H1 (cell line): ENCODE results near the gene KCNMA1. TPM values are rescaled to one million over a fixed set of nuclear protein-coding genes. Genes with fewer than 3 reads are reported as not detected.

ENCODE experiments used
- CTCF ChIA-PET: fragments of 300-600 bp; sonication (Branson Sonifier 250); formaldehyde crosslinking; loops from one replicate; lab custom pipeline; 2021; ENCODE audit not compliant: partially characterized antibody; lab: Charles Lee
- POLR2A ChIA-PET: fragments of 300-600 bp; sonication (Branson Sonifier 250); formaldehyde crosslinking; loops from one replicate; lab custom pipeline; 2021; ENCODE audit warnings: inconsistent platforms; ENCODE audit not compliant: partially characterized antibody; lab: Charles Lee
- DNase-seq, 2 experiments: peaks; one replicate each; pipeline versions ENCODE4 v3.0.0 to v3.0.0-alpha.2; 2010 to 2022; ENCODE audit warnings: low spot score in 2 of 2, low read depth in 1 of 2, mixed read lengths in 1 of 2
- FAIRE-seq: peaks from 2 replicates; lab custom pipeline; 2011; peaks lifted over from hg19 to GRCh38; lab: Jason Lieb, UNC
- H2AFZ ChIP-seq: 2 replicates; pipeline ENCODE4 v1.8.1; 2012; ENCODE audit warnings: low read length, inconsistent platforms
- H2AK5ac ChIP-seq: 2 replicates; pipeline ENCODE4 v1.6.1; 2013; ENCODE audit warnings: low read depth, low read length
- H2BK120ac ChIP-seq: replicated peaks from 2 replicates; pipeline ENCODE3; 2013; ENCODE audit warnings: low read depth, low read length, inconsistent platforms
- H2BK12ac ChIP-seq: 2 replicates; pipeline ENCODE4 v1.6.1; 2013; ENCODE audit warnings: low read depth, low read length
- H2BK15ac ChIP-seq: 2 replicates; pipeline ENCODE4 v1.6.1; 2013; ENCODE audit warnings: low read length
- H2BK20ac ChIP-seq: 2 replicates; pipeline ENCODE4 v1.6.1; 2013; ENCODE audit warnings: low read length
- H2BK5ac ChIP-seq: 2 replicates; pipeline ENCODE4 v1.6.1; 2013; ENCODE audit warnings: low read depth, low read length
- H3K14ac ChIP-seq: 2 replicates; pipeline ENCODE4 v1.6.1; 2013; ENCODE audit warnings: inconsistent platforms; ENCODE audit not compliant: insufficient read length
- H3K18ac ChIP-seq: 2 replicates; pipeline ENCODE4 v1.6.1; 2013; ENCODE audit warnings: low read length; ENCODE audit errors: extremely low read depth
- H3K23ac ChIP-seq: 2 replicates; pipeline ENCODE4 v1.6.1; 2013; ENCODE audit warnings: inconsistent platforms; ENCODE audit not compliant: insufficient read length
- H3K23me2 ChIP-seq: 2 replicates; pipeline ENCODE4 v1.6.1; 2013; ENCODE audit warnings: low read depth, low read length
- H3K27ac ChIP-seq: 2 replicates; pipeline ENCODE4 v1.6.1; 2011; ENCODE audit warnings: low read depth, low read length, inconsistent platforms
- H3K27me3 ChIP-seq, 4 experiments: replicated peaks in 1 of 4; 1 replicate in 1 of 4; 2 replicates in 3 of 4; pipeline versions ENCODE4 v1.6.1 to v1.8.1; 2011 to 2013; ENCODE audit warnings: low read length in 3 of 4, mild to moderate bottlenecking in 3 of 4, inconsistent platforms in 2 of 4, mixed read lengths in 2 of 4, moderate library complexity in 1 of 4; ENCODE audit not compliant: control insufficient read depth in 3 of 4, insufficient read depth in 3 of 4; ENCODE audit errors: extremely low read depth in 1 of 4
- H3K36me3 ChIP-seq, 4 experiments: 2 replicates each; pipeline versions ENCODE4 v1.6.1 to v1.8.1; 2011 to 2013; ENCODE audit warnings: mild to moderate bottlenecking in 4 of 4, low read length in 3 of 4, moderate library complexity in 2 of 4, control low read depth in 1 of 4, inconsistent platforms in 1 of 4; ENCODE audit not compliant: insufficient read depth in 4 of 4, control insufficient read depth in 2 of 4
- H3K4ac ChIP-seq: replicated peaks from 2 replicates; pipeline ENCODE3; 2013; ENCODE audit warnings: low read length, low read depth, mixed read lengths, inconsistent platforms; ENCODE audit not compliant: insufficient read length
- H3K4me1 ChIP-seq, 4 experiments: replicated peaks in 1 of 4; 1 replicate in 1 of 4; 2 replicates in 3 of 4; pipeline versions ENCODE4 v1.6.1 to v1.8.1; 2011 to 2013; ENCODE audit warnings: low read length in 3 of 4, inconsistent platforms in 2 of 4, mixed read lengths in 1 of 4; ENCODE audit not compliant: insufficient read depth in 4 of 4, control insufficient read depth in 3 of 4
- H3K4me2 ChIP-seq, 2 experiments: 2 replicates each; pipeline versions ENCODE4 v1.6.1 to v1.8.1; 2011 to 2013; ENCODE audit warnings: low read depth in 2 of 2, low read length in 2 of 2, control low read depth in 1 of 2, inconsistent platforms in 1 of 2, mild to moderate bottlenecking in 1 of 2; ENCODE audit not compliant: insufficient read depth in 1 of 2
- H3K4me3 ChIP-seq, 4 experiments: fragments of 200-600, 300-600 bp in 1 of 4; sonication (generic), shearing (Covaris generic), sonication (Bioruptor Twin) in 1 of 4; 2 replicates each; pipeline versions ENCODE4 v1.5.1 to v1.8.1; 2011 to 2016; ENCODE audit warnings: low read length in 4 of 4, low read depth in 3 of 4, control low read depth in 2 of 4, inconsistent platforms in 2 of 4, mild to moderate bottlenecking in 2 of 4, mixed read lengths in 1 of 4, moderate library complexity in 1 of 4; ENCODE audit not compliant: insufficient read depth in 2 of 4; ENCODE audit errors: extremely low read depth in 1 of 4
- H3K56ac ChIP-seq: replicated peaks from 2 replicates; pipeline ENCODE3; 2013; ENCODE audit warnings: low read depth, mild to moderate bottlenecking, mixed read lengths, low read length, inconsistent platforms; ENCODE audit not compliant: insufficient read length
- H3K79me1 ChIP-seq: 2 replicates; pipeline ENCODE4 v1.6.1; 2013; ENCODE audit warnings: low read depth, low read length, control low read depth
- H3K79me2 ChIP-seq, 2 experiments: 2 replicates each; pipeline versions ENCODE4 v1.6.1 to v1.8.1; 2012 to 2013; ENCODE audit warnings: low read length in 2 of 2, mild to moderate bottlenecking in 2 of 2, inconsistent platforms in 1 of 2; ENCODE audit not compliant: insufficient read depth in 2 of 2, control insufficient read depth in 1 of 2
- H3K9ac ChIP-seq, 4 experiments: replicated peaks in 1 of 4; 1 replicate in 1 of 4; 2 replicates in 3 of 4; pipeline versions ENCODE4 v1.6.1 to v1.8.1; 2011 to 2013; ENCODE audit warnings: low read depth in 3 of 4, low read length in 3 of 4, control low read depth in 2 of 4, mild to moderate bottlenecking in 2 of 4, moderate library complexity in 2 of 4, inconsistent platforms in 1 of 4; ENCODE audit errors: extremely low read depth in 1 of 4
- H3K9me3 ChIP-seq, 2 experiments: 2 replicates each; pipeline versions ENCODE4 v1.6.1 to v1.8.1; 2012 to 2013; ENCODE audit warnings: mild to moderate bottlenecking in 2 of 2, moderate library complexity in 2 of 2, control low read depth in 1 of 2, inconsistent platforms in 1 of 2, low read depth in 1 of 2, low read length in 1 of 2, mixed read lengths in 1 of 2; ENCODE audit not compliant: insufficient read depth in 2 of 2
- H4K20me1 ChIP-seq, 2 experiments: replicated peaks in 1 of 2; 2 replicates each; pipeline versions ENCODE3 to v1.8.1; 2011 to 2013; ENCODE audit warnings: inconsistent platforms in 2 of 2, low read length in 2 of 2, mild to moderate bottlenecking in 1 of 2; ENCODE audit not compliant: insufficient read depth in 2 of 2, control insufficient read depth in 1 of 2
- H4K5ac ChIP-seq: 2 replicates; pipeline ENCODE4 v1.6.1; 2013; ENCODE audit warnings: low read length, low read depth, mixed read lengths, inconsistent platforms; ENCODE audit not compliant: insufficient read length
- H4K8ac ChIP-seq: 2 replicates; pipeline ENCODE4 v1.8.0; 2013; ENCODE audit warnings: mild to moderate bottlenecking, moderate library complexity, low read length, inconsistent platforms; ENCODE audit not compliant: insufficient read depth; ENCODE audit errors: extremely low read depth
- H4K91ac ChIP-seq: replicated peaks from 2 replicates; pipeline ENCODE3; 2013; ENCODE audit warnings: low read length, mixed read lengths, inconsistent platforms; ENCODE audit not compliant: insufficient read length
- GABPA ChIP-seq: IDR thresholded peaks from 2 replicates; pipeline ENCODE4 v1.6.1; 2011; ENCODE audit warnings: mild to moderate bottlenecking, low read length, moderate library complexity, borderline replicate concordance; ENCODE audit not compliant: insufficient read depth
- JUN ChIP-seq: IDR thresholded peaks from 2 replicates; pipeline ENCODE4 v1.6.1; 2011; ENCODE audit warnings: low read depth, mild to moderate bottlenecking, improper control_type of control experiment, low read length
- KDM4A ChIP-seq: IDR thresholded peaks from one replicate; pipeline ENCODE4 v1.7.1; 2012; ENCODE audit warnings: low read depth, mild to moderate bottlenecking, moderate library complexity, low read length, inconsistent platforms; ENCODE audit not compliant: severe bottlenecking
- NANOG ChIP-seq: IDR thresholded peaks from 2 replicates; pipeline ENCODE4 v1.6.1; 2011; ENCODE audit warnings: low read length, low read depth, mild to moderate bottlenecking, inconsistent platforms; ENCODE audit not compliant: insufficient read depth, poor library complexity, severe bottlenecking
- POLR2A ChIP-seq, 2 experiments: IDR thresholded peaks; 1 replicate in 1 of 2; 2 replicates in 1 of 2; pipeline ENCODE4 v1.6.1; 2011; ENCODE audit warnings: low read depth in 2 of 2, low read length in 2 of 2, mild to moderate bottlenecking in 2 of 2; ENCODE audit errors: control extremely low read depth in 1 of 2
- POU5F1 ChIP-seq: IDR thresholded peaks from 2 replicates; pipeline ENCODE4 v1.6.1; 2011; ENCODE audit warnings: low read depth, mild to moderate bottlenecking, low read length, moderate library complexity
- RAD21 ChIP-seq, 2 experiments: IDR thresholded peaks in 1 of 2; conservative IDR thresholded peaks in 1 of 2; 2 replicates each; pipeline ENCODE4 v1.6.1; 2011; ENCODE audit warnings: low read depth in 2 of 2, low read length in 2 of 2, improper control_type of control experiment in 1 of 2, inconsistent platforms in 1 of 2, mild to moderate bottlenecking in 1 of 2, moderate library complexity in 1 of 2
- RBBP5 ChIP-seq: IDR thresholded peaks from 2 replicates; pipeline ENCODE4 v1.7.1; 2012; ENCODE audit warnings: low read depth, mild to moderate bottlenecking, inconsistent platforms, low read length, moderate library complexity, borderline replicate concordance
- SP1 ChIP-seq: IDR thresholded peaks from 2 replicates; pipeline ENCODE4 v1.6.1; 2011; ENCODE audit warnings: low read depth, low read length
- SUZ12 ChIP-seq: fragments of 200-600 bp; sonication (generic); IDR thresholded peaks from 2 replicates; pipeline ENCODE4 v1.6.1; 2012; ENCODE audit warnings: mild to moderate bottlenecking, inconsistent platforms, low read length, moderate library complexity, mixed read lengths
- TAF1 ChIP-seq: IDR thresholded peaks from 2 replicates; pipeline ENCODE4 v1.6.1; 2011; ENCODE audit warnings: mild to moderate bottlenecking, low read depth, low read length
- TEAD4 ChIP-seq: IDR thresholded peaks from 2 replicates; pipeline ENCODE4 v1.6.1; 2012; ENCODE audit warnings: low read depth, low read length, inconsistent platforms, mixed read lengths
- ZNF274 ChIP-seq: IDR thresholded peaks from 2 replicates; pipeline ENCODE4 v1.7.0; 2012; ENCODE audit warnings: low read length, borderline replicate concordance; ENCODE audit errors: extremely low read depth
- WGBS, 2 experiments: shearing (Covaris generic) in 1 of 2; methylation state at CpG; one replicate each; pipeline versions ENCODE4 v1.1.6 to v1.1.7; 2013 to 2015; ENCODE audit warnings: low lambda C conversion rate in 2 of 2, mixed read lengths in 2 of 2, inconsistent platforms in 1 of 2, low coverage in 1 of 2, missing lambda C conversion rate in 1 of 2; ENCODE audit not compliant: insufficient replicate concordance in 2 of 2, insufficient coverage in 1 of 2, insufficient read length in 1 of 2; ENCODE audit errors: extremely low coverage in 1 of 2, missing lambda C conversion rate in 1 of 2; 5-methylcytosine and 5-hydroxymethylcytosine counted together
- polyA plus RNA-seq, 7 experiments: library from polyadenylated mRNA; depleted of rRNA in 3 of 7; stranded (reverse) in 5 of 7; unstranded in 2 of 7; fragments of >200 nt in 5 of 7; fragments of 200-250 nt in 2 of 7; gene quantifications; 1 replicate in 5 of 7; 2 replicates in 1 of 7; 4 replicates in 1 of 7; pipeline versions ENCODE4 v1.2.1 to v1.2.3, GENCODE V29; 2011 to 2013; ENCODE audit warnings: missing spikeins in 2 of 7, mixed read lengths in 2 of 7
- total RNA-seq: library from RNA; stranded (reverse); fragmentation: NEBNext Ultra II Directional; extraction: Animal tissue kit (Norgen Biotek cat#: 25700); gene quantifications from 2 replicates; pipeline ENCODE4 v1.2.1, GENCODE V29; 2021

KCNMA1 gene
- total and polyA plus RNA-seq, 2 of the 8 experiments (the other 6 are each of a cell fraction or from before 2014, with no cell fraction given): 10.2 to 11.1 TPM

DNA sequence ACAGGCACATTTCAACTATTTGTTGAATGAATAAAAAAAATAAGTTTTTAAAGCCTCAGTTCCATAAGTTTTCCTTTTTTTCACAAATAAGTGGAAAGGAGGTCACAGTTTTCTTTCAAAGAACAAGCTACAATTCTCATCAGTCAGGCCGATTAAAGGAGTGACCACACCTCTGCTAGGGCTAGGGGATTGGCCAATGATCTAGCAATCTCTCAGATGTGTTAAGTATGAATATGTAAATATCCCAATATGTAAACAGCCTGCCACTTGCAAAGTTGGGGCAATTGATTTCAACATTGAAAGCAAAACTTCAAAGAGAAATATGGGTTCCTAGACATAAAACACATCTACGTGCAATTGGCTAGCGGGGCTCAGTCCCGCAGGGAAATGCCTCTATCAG, 614.9 kb downstream of the KCNMA1 start:
- no peak for DNase-seq
- Histone ChIP-seq H2AK5ac (no peak overlapping the region), H4K8ac (no peak overlapping the region), H3K23me2 (no peaks in the 10 kb centered on the region), H3K23ac (no peak overlapping the region), H3K9ac (no peak overlapping the region), H2BK5ac (no peak overlapping the region), H2BK15ac (no peak overlapping the region), H3K4me1 (no peaks in the 10 kb centered on the region; a peak in 1 of 7 replicates), H3K14ac (no peak overlapping the region), H3K79me2 (no peaks in the 10 kb centered on the region), H4K5ac (no peak overlapping the region), H4K20me1 (peaks cover 0 to 1% of the 10 kb centered on the region in 2 experiments), H3K4me3 (no peak overlapping the region), H2BK12ac (no peak overlapping the region), H2BK20ac (no peak overlapping the region), H3K56ac (no peak overlapping the region), H2AFZ (no peak overlapping the region), H3K4me2 (no peak overlapping the region), H3K27ac (no peak overlapping the region), H3K27me3 (no peaks in the 10 kb centered on the region), H3K4ac (no peak overlapping the region), H3K18ac (no peak overlapping the region), H3K36me3 (no peaks in the 10 kb centered on the region), H3K9me3 (no peaks in the 10 kb centered on the region), H4K91ac (no peak overlapping the region), H3K79me1 (no peaks in the 10 kb centered on the region), H2BK120ac (no peak overlapping the region)
- WGBS, 2 experiments: 88% methylated on average over 4 of the region's 4 CpGs; no CpG with 5 or more reads in 1 of the 2 experiments
- no peak for FAIRE-seq
- ChIA-PET POLR2A (no interaction called here), CTCF (interaction anchor here (1.0 kb wide), 1 partner anchor 18 kb away, joined by 4 read pairs; no protein-coding TSS in a partner anchor)
- TF ChIP-seq ZNF274 (no peak), NANOG (no peak), SP1 (no peak), GABPA (no peak), POLR2A (IDR thresholded peaks at IDR 0.05; ENCODE audit: control extremely low read depth in 1 of 2, low read depth in 2 of 2, low read length in 2 of 2) (no peak), POU5F1 (no peak), JUN (no peak), RAD21 (IDR thresholded peaks at IDR 0.05 in 1 of 2, conservative IDR thresholded peaks at IDR 0.05 in 1 of 2; ENCODE audit: low read depth in 2 of 2, low read length in 2 of 2) (no peak), SUZ12 (no peak), RBBP5 (no peak), KDM4A (no peak), TAF1 (no peak), TEAD4 (no peak)
